ENCODE data around the gene CYB5A.

DNA sequence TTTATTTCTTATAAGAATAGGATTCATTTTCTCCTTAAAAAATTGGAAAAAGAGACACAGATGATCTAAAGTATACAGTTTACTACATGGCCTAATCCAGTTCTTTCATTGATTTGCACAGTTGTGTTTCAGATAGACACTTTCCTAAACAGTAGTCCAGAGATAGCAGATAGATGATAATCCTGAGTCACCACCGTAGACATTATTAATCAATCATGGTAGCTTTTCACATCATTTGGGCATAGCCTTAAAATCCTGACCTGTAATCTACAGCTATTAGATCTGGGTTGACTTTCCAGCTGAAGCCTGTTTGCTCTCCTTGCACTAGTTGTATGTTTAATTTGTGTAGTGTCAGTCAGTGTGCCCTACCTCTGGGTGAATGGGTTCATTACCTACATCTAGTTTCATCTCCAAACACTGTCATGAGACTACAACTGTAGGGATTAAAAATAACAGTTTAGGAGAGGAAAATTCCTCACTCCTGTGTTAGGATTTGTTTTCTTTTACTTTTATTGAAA, 38.0 kb upstream of the CYB5A start:
- TF ChIP-seq MYC (IDR thresholded peaks at IDR 0.05; ENCODE audit: low read depth, low read length) = no peak
- TF ChIP-seq MYC (CRISPR knock-in tag; IDR thresholded peaks at IDR 0.05; ENCODE audit: borderline replicate concordance, low read depth) = no peak
- TF ChIP-seq JUN (IDR thresholded peaks at IDR 0.05; ENCODE audit: borderline replicate concordance, low read depth, low read length) = no peak
- no peak for TF ChIP-seq JUN (CRISPR knock-in tag; IDR thresholded peaks at IDR 0.05; ENCODE audit: borderline replicate concordance)
- TF ChIP-seq, protein P1, sequence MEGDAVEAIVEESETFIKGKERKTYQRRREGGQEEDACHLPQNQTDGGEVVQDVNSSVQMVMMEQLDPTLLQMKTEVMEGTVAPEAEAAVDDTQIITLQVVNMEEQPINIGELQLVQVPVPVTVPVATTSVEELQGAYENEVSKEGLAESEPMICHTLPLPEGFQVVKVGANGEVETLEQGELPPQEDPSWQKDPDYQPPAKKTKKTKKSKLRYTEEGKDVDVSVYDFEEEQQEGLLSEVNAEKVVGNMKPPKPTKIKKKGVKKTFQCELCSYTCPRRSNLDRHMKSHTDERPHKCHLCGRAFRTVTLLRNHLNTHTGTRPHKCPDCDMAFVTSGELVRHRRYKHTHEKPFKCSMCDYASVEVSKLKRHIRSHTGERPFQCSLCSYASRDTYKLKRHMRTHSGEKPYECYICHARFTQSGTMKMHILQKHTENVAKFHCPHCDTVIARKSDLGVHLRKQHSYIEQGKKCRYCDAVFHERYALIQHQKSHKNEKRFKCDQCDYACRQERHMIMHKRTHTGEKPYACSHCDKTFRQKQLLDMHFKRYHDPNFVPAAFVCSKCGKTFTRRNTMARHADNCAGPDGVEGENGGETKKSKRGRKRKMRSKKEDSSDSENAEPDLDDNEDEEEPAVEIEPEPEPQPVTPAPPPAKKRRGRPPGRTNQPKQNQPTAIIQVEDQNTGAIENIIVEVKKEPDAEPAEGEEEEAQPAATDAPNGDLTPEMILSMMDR (IDR thresholded peaks at IDR 0.05 in 2 of 3, conservative IDR thresholded peaks at IDR 0.05 in 1 of 3; ENCODE audit: insufficient read depth in 2 of 3, low read depth in 1 of 3, low read length in 3 of 3) = no peak
- TF ChIP-seq L3MBTL2 (IDR thresholded peaks at IDR 0.05) = no peak
- TF ChIP-seq FOXK1 (CRISPR knock-in tag; IDR thresholded peaks at IDR 0.05; ENCODE audit: borderline replicate concordance) = no peak
- TF ChIP-seq ARID1B (IDR thresholded peaks at IDR 0.05) = no peak
- TF ChIP-seq, protein P2, sequence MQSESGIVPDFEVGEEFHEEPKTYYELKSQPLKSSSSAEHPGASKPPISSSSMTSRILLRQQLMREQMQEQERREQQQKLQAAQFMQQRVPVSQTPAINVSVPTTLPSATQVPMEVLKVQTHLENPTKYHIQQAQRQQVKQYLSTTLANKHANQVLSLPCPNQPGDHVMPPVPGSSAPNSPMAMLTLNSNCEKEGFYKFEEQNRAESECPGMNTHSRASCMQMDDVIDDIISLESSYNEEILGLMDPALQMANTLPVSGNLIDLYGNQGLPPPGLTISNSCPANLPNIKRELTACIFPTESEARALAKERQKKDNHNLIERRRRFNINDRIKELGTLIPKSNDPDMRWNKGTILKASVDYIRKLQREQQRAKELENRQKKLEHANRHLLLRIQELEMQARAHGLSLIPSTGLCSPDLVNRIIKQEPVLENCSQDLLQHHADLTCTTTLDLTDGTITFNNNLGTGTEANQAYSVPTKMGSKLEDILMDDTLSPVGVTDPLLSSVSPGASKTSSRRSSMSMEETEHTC (IDR thresholded peaks at IDR 0.05) = no peak
